GM12865 (cell line): ENCODE data around the gene NAV1.

Source experiments
- DNase-seq: peaks from one replicate; pipeline ENCODE4 v3.0.0; 2010; ENCODE audit warnings: low read depth
- H3K4me3 ChIP-seq: 2 replicates; pipeline ENCODE4 v1.5.1; 2011; ENCODE audit warnings: mild to moderate bottlenecking, low read depth, low read length, control low read depth
- CTCF ChIP-seq: IDR thresholded peaks from 2 replicates; pipeline ENCODE4 v1.5.1; 2011; ENCODE audit warnings: low read length, control low read depth, low read depth, inconsistent platforms; ENCODE audit not compliant: insufficient read depth; ENCODE audit errors: missing control alignments

Gene NAV1

GRCh38 chr1:201551096-201551495, 12.2 kb downstream of the NAV1 start:
- no peak for DNase-seq
- TF ChIP-seq CTCF: no peak
- H3K4me3 ChIP-seq: no peak overlapping the region

GRCh38 chr1:201551877-201552731, 13.2 kb downstream of the NAV1 start:
- TF ChIP-seq CTCF: no peak
- no peak for DNase-seq
- H3K4me3 ChIP-seq: no peak overlapping the region

GRCh38 chr1:201552941-201553351, 14.0 kb downstream of the NAV1 start:
- no peak overlapping the region for H3K4me3 ChIP-seq
- DNase-seq: no peak
- no peak for TF ChIP-seq CTCF

GRCh38 chr1:201553496-201554189, 14.7 kb downstream of the NAV1 start:
- no peak for DNase-seq
- no peak for TF ChIP-seq CTCF
- no peak overlapping the region for H3K4me3 ChIP-seq

GRCh38 chr1:201554190-201554600, 15.3 kb downstream of the NAV1 start:
- no peak overlapping the region for H3K4me3 ChIP-seq
- no peak for DNase-seq
- no peak for TF ChIP-seq CTCF

- TF ChIP-seq CTCF: no peak
- no peak for DNase-seq
Observed at GRCh38 chr1:201554789-201555592, 16.1 kb downstream of the NAV1 start.

More at GRCh38 chr1:201554789-201555592, 16.1 kb downstream of the NAV1 start:
- H3K4me3 ChIP-seq: no peak overlapping the region
